HCT116 (cell line): ENCODE data around the gene CBX4. TPM values are rescaled to one million over a fixed set of nuclear protein-coding genes. Genes with fewer than 3 reads are reported as not detected.
A peak's percentile ranks its signal among the peaks of the same experiment; 100 is the strongest.

ENCODE experiments used
- ATAC-seq: fragments of 200-7000 bp; cut with Tn5 transposase; 2 replicates; pipeline ENCODE4 v1.9.1; 2020; ENCODE audit warnings: mild to moderate bottlenecking, moderate library complexity
- BruUV-seq: library from RNA; stranded (reverse); fragments of 400-500 nt; replicated peaks from 2 replicates; lab custom pipeline; 2021; lab: Mats Ljungman, UMichigan
- CTCF ChIA-PET: fragments of 300-600 bp; sonication (Branson Sonifier 250); formaldehyde crosslinking; loops from one replicate; lab custom pipeline; 2021; ENCODE audit warnings: antibody characterized with exemption; lab: Charles Lee
- POLR2A ChIA-PET: fragments of 300-600, 350-600 bp; sonication (Branson Sonifier 250); formaldehyde crosslinking; loops from one replicate; lab custom pipeline; 2021; ENCODE audit warnings: antibody characterized with exemption; lab: Charles Lee
- RAD21 ChIA-PET, 2 experiments: fragments of 300-600 bp; sonication (Branson Sonifier 250); formaldehyde crosslinking; loops; one replicate each; lab custom pipeline; 2023; ENCODE audit warnings: low total read pairs in 2 of 2; ENCODE audit not compliant: uncharacterized antibody in 2 of 2, unreplicated experiment in 2 of 2, low non-redundant PET in 1 of 2; lab: Charles Lee
- DNase-seq: peaks from one replicate; pipeline ENCODE4 v3.0.0-alpha.2; 2010; ENCODE audit warnings: low read depth, low spot score
- H2AFZ ChIP-seq: fragments of 200-600 bp; shearing (Covaris generic), sonication (generic); 2 replicates; pipeline ENCODE4 v1.6.1; 2017; ENCODE audit warnings: low read depth, mixed run types, mixed read lengths, antibody characterized with exemption, low read length; ENCODE audit not compliant: poor library complexity, severe bottlenecking
- H3K27ac ChIP-seq: 2 replicates; pipeline ENCODE4 v1.5.1; 2012; ENCODE audit warnings: low read depth, low read length
- H3K27me3 ChIP-seq: fragments of 200-600 bp; sonication (generic); 2 replicates; pipeline ENCODE4 v1.6.1; 2016; ENCODE audit warnings: mixed run types, low read length, mixed read lengths; ENCODE audit not compliant: insufficient read depth
- H3K36me3 ChIP-seq, 2 experiments: fragments of 200-500 bp in 1 of 2; fragments of 200-600 bp in 1 of 2; sonication (Bioruptor generic) in 1 of 2; sonication (generic) in 1 of 2; 2 replicates each; pipeline versions ENCODE4 v1.5.1 to v1.6.1; 2014 to 2016; ENCODE audit warnings: low read length in 2 of 2, inconsistent platforms in 1 of 2, mixed read lengths in 1 of 2, mixed run types in 1 of 2; ENCODE audit not compliant: insufficient read depth in 2 of 2, control insufficient read depth in 1 of 2
- H3K4me1 ChIP-seq, 2 experiments: fragments of 200-600 bp in 1 of 2; sonication (generic) in 1 of 2; 2 replicates each; pipeline versions ENCODE4 v1.5.1 to v1.6.1; 2012 to 2017; ENCODE audit warnings: low read length in 2 of 2, inconsistent platforms in 1 of 2, mild to moderate bottlenecking in 1 of 2, mixed read lengths in 1 of 2, mixed run types in 1 of 2, moderate library complexity in 1 of 2; ENCODE audit not compliant: insufficient read depth in 2 of 2, control insufficient read depth in 1 of 2
- H3K4me2 ChIP-seq: fragments of 200-600 bp; sonication (generic); 2 replicates; pipeline ENCODE4 v1.6.1; 2017; ENCODE audit warnings: mixed run types, low read length, mixed read lengths
- H3K4me3 ChIP-seq, 2 experiments: fragments of 200-600 bp in 1 of 2; sonication (generic) in 1 of 2; replicated peaks in 1 of 2; 2 replicates each; pipeline ENCODE4 v1.5.1; 2011 to 2016; ENCODE audit warnings: low read length in 2 of 2, control low read depth in 1 of 2, low read depth in 1 of 2, mild to moderate bottlenecking in 1 of 2, mixed read lengths in 1 of 2, mixed run types in 1 of 2
- H3K79me2 ChIP-seq: fragments of 200-600 bp; sonication (generic); 2 replicates; pipeline ENCODE4 v1.6.1; 2017; ENCODE audit warnings: mild to moderate bottlenecking, mixed run types, low read length, moderate library complexity, mixed read lengths; ENCODE audit not compliant: insufficient read depth
- H3K9ac ChIP-seq: fragments of 200-600 bp; sonication (generic); 2 replicates; pipeline ENCODE4 v1.6.1; 2016; ENCODE audit warnings: low read length, mixed read lengths
- H3K9me2 ChIP-seq: fragments of 200-600 bp; sonication (generic), shearing (Covaris generic); 2 replicates; pipeline ENCODE4 v1.6.1; 2017; ENCODE audit warnings: mixed run types, mild to moderate bottlenecking, moderate library complexity; ENCODE audit not compliant: insufficient read depth
- H3K9me3 ChIP-seq, 2 experiments: fragments of 200-500 bp in 1 of 2; fragments of 200-600 bp in 1 of 2; sonication (Bioruptor generic) in 1 of 2; sonication (generic) in 1 of 2; 2 replicates each; pipeline ENCODE4 v1.6.1; 2014 to 2017; ENCODE audit warnings: low read length in 2 of 2, mixed read lengths in 2 of 2, inconsistent platforms in 1 of 2, low read depth in 1 of 2, mild to moderate bottlenecking in 1 of 2, mixed run types in 1 of 2, moderate library complexity in 1 of 2; ENCODE audit not compliant: control insufficient read depth in 1 of 2, insufficient read depth in 1 of 2
- H4K20me1 ChIP-seq: fragments of 200-600 bp; sonication (generic), shearing (Covaris generic); 2 replicates; pipeline ENCODE4 v1.6.1; 2017; ENCODE audit warnings: mixed run types, mild to moderate bottlenecking, moderate library complexity; ENCODE audit not compliant: insufficient read depth
- EZH2 ChIP-seq: fragments of 200-600 bp; sonication (generic); IDR thresholded peaks from 2 replicates; pipeline ENCODE4 v1.6.1; 2017; ENCODE audit warnings: antibody characterized with exemption, mixed run types
- EZH2phosphoT487 ChIP-seq: fragments of 200-600 bp; IDR thresholded peaks from 2 replicates; pipeline ENCODE4 v1.6.1; 2018; ENCODE audit warnings: antibody characterized with exemption, borderline replicate concordance
- POLR2AphosphoS5 ChIP-seq: IDR thresholded peaks from 2 replicates; pipeline ENCODE4 v1.6.1; 2011; ENCODE audit warnings: mild to moderate bottlenecking, low read depth, low read length, moderate library complexity
- RAD21 ChIP-seq: IDR thresholded peaks from 2 replicates; pipeline ENCODE4 v1.6.1; 2012; ENCODE audit warnings: low read depth, mild to moderate bottlenecking
- SRF ChIP-seq: IDR thresholded peaks from 2 replicates; pipeline ENCODE4 v1.6.1; 2012; ENCODE audit warnings: low read depth
- YY1 ChIP-seq: IDR thresholded peaks from 2 replicates; pipeline ENCODE4 v1.6.1; 2011; ENCODE audit warnings: low read length, low read depth, moderate library complexity, mild to moderate bottlenecking; ENCODE audit not compliant: insufficient replicate concordance; ENCODE audit errors: extremely low read depth
- ZNF274 ChIP-seq: fragments of 200-500 bp; sonication (Bioruptor generic); IDR thresholded peaks from 2 replicates; pipeline ENCODE4 v1.6.1; 2014; ENCODE audit warnings: mild to moderate bottlenecking, low read depth, low read length, inconsistent platforms
- intact Hi-C: fragments of 100-400 bp; cut with micrococcal nuclease; formaldehyde crosslinking; loops from 2 replicates; pipeline ENCODE4 v1.10.0; 2022
- total RNA-seq: library from RNA; stranded (reverse); gene quantifications from one replicate; pipeline ENCODE4 v1.2.1, GENCODE V29; 2021; ENCODE audit not compliant: unreplicated experiment
- TF ChIP-seq, protein P1 (sequence below): IDR thresholded peaks from 2 replicates; pipeline ENCODE4 v1.6.1; 2012; ENCODE audit warnings: low read depth
- TF ChIP-seq, protein P2 (sequence below): IDR thresholded peaks from 2 replicates; pipeline ENCODE4 v1.6.1; 2012

The CBX4 gene
- total RNA-seq, 1 experiment from 2014 or later, result 60.9 TPM

DNA sequence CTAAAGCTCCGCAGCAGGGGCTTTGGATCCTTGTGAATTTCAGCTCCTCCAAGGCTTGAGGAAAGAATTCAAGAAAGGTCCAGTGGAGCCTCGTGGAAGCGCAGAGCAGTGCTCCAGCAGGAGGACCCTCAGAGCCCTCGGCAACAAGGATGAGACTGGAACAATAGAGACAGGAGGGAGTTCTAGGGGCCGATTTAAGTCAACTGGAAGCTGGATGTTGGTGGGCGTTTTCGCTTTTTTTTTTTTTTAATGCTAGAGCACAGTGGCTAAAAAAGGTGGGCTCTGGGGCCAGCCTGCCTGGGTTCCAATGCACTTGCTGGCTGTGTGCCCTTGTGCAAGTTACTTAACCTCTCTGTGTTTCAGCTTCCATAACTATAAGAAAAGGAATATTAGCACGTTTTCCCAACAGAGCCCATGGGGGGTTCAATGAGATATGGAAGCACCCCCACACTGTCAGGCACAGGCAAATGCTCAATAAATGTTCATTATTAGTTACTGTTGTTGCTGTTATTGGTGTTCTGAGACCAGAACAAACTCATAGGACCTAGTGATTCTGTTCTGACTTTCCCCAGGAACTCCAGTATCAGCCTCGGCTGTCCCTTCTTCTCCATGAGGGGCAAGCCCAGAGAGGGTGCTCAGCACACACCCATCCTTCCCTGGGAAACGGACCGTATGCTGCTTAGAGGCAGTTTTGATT, 37.1 kb downstream of the CBX4 start:
- Histone ChIP-seq H3K4me2 (peak overlapping the region; percentile 98), H2AFZ (no peak overlapping the region), H3K27me3 (no peaks in the 10 kb centered on the region), H3K4me3 (no peak overlapping the region), H3K36me3 (no peaks in the 10 kb centered on the region), H4K20me1 (no peaks in the 10 kb centered on the region), H3K9ac (peak overlapping the region; percentile 70; the same call in 1 of the 2 replicates), H3K4me1 (peaks cover 27 to 49% of the 10 kb centered on the region in 2 experiments), H3K27ac (peak overlapping the region; percentile 91), H3K9me2 (no peaks in the 10 kb centered on the region), H3K79me2 (no peaks in the 10 kb centered on the region), H3K9me3 (no peaks in the 10 kb centered on the region)
- ChIA-PET RAD21 (no interaction called here), CTCF (interaction anchor here (1.1 to 2.0 kb wide), 5 partner anchors 8 to 190 kb away, joined by 3 to 11 read pairs (median 3); no protein-coding TSS in a partner anchor), POLR2A (interaction anchor here (1.4 to 3.2 kb wide), 2 partner anchors 34 to 37 kb away, joined by 3 to 11 read pairs; partner anchors contain the start of gene CBX4)
- intact Hi-C loops, result no loop called here
- TF ChIP-seq ZNF274 (no peak), EZH2phosphoT487 (no peak), POLR2AphosphoS5 (no peak), EZH2 (no peak), YY1 (no peak), RAD21 (no peak), SRF (no peak)
- TF ChIP-seq, protein P1, sequence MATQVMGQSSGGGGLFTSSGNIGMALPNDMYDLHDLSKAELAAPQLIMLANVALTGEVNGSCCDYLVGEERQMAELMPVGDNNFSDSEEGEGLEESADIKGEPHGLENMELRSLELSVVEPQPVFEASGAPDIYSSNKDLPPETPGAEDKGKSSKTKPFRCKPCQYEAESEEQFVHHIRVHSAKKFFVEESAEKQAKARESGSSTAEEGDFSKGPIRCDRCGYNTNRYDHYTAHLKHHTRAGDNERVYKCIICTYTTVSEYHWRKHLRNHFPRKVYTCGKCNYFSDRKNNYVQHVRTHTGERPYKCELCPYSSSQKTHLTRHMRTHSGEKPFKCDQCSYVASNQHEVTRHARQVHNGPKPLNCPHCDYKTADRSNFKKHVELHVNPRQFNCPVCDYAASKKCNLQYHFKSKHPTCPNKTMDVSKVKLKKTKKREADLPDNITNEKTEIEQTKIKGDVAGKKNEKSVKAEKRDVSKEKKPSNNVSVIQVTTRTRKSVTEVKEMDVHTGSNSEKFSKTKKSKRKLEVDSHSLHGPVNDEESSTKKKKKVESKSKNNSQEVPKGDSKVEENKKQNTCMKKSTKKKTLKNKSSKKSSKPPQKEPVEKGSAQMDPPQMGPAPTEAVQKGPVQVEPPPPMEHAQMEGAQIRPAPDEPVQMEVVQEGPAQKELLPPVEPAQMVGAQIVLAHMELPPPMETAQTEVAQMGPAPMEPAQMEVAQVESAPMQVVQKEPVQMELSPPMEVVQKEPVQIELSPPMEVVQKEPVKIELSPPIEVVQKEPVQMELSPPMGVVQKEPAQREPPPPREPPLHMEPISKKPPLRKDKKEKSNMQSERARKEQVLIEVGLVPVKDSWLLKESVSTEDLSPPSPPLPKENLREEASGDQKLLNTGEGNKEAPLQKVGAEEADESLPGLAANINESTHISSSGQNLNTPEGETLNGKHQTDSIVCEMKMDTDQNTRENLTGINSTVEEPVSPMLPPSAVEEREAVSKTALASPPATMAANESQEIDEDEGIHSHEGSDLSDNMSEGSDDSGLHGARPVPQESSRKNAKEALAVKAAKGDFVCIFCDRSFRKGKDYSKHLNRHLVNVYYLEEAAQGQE, result no peak
- TF ChIP-seq, protein P2, sequence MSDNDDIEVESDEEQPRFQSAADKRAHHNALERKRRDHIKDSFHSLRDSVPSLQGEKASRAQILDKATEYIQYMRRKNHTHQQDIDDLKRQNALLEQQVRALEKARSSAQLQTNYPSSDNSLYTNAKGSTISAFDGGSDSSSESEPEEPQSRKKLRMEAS, result no peak
- no peak for ATAC-seq
- DNase-seq, result no peak
- BruUV-seq, result no TSS peak
